ENCODE measurements around the gene KAT6B. TPM values are rescaled to one million over a fixed set of nuclear protein-coding genes. Genes with fewer than 3 reads are reported as not detected.

KAT6B gene
- total RNA-seq, 2 experiments from 2014 or later, result 70.3 to 74.2 TPM

- no peaks in the 10 kb centered on the region for H3K36me3 Mint-ChIP-seq (ENCODE audit: low read depth)
- H3K9me3 Mint-ChIP-seq, result no peaks in the 10 kb centered on the region
- peaks cover 6% of the 10 kb centered on the region for H3K4me1 Mint-ChIP-seq (ENCODE audit: low read depth)
- no peaks in the 10 kb centered on the region for H3K27me3 Mint-ChIP-seq
- H3K27ac Mint-ChIP-seq, result no peak overlapping the region
- H3K36me3 ChIP-seq (ENCODE audit: insufficient read depth, low read length), result no peaks in the 10 kb centered on the region
- no peaks in the 10 kb centered on the region for H3K4me1 ChIP-seq (ENCODE audit: insufficient read depth, low read length)
- H3K4me3 ChIP-seq (ENCODE audit: low read length), result no peak overlapping the region
- no peak overlapping the region for H3K27ac ChIP-seq (ENCODE audit: low read depth in 1 of 2, low read length in 2 of 2)
- no peaks in the 10 kb centered on the region for H3K27me3 ChIP-seq (ENCODE audit: control insufficient read depth in 1 of 2, insufficient read depth in 2 of 2, low read length in 2 of 2)
- intact Hi-C loops (cut with DNase I, micrococcal nuclease), result no loop called here
- no peak overlapping the region for H3K4me3 Mint-ChIP-seq
- no peak for TF ChIP-seq CTCF (IDR thresholded peaks at IDR 0.05)
- POLR2A ChIA-PET, result no interaction called here
- DNase-seq, result no peak
- ATAC-seq (ENCODE audit: poor library complexity), result no peak
- H3K9me3 ChIP-seq (ENCODE audit: control insufficient read depth in 1 of 2, insufficient read depth in 1 of 2, low read length in 2 of 2), result no peaks in the 10 kb centered on the region
- CTCF ChIA-PET, result no interaction called here
These were observed 26.6 kb upstream of the KAT6B start for GRCh38 chr10:74799721-74800221.

GRCh38 chr10:74801447-74801846 lies 25.0 kb upstream of the KAT6B start:
- intact Hi-C loops (cut with DNase I, micrococcal nuclease), result no loop called here
- H3K4me3 Mint-ChIP-seq, result no peak overlapping the region
- TF ChIP-seq CTCF (IDR thresholded peaks at IDR 0.05), result no peak
- no peaks in the 10 kb centered on the region for H3K9me3 Mint-ChIP-seq
- no peaks in the 10 kb centered on the region for H3K4me1 Mint-ChIP-seq (ENCODE audit: low read depth)
- H3K27ac ChIP-seq (ENCODE audit: low read depth in 1 of 2, low read length in 2 of 2), result no peak overlapping the region
- no peaks in the 10 kb centered on the region for H3K4me1 ChIP-seq (ENCODE audit: insufficient read depth, low read length)
- no peaks in the 10 kb centered on the region for H3K27me3 Mint-ChIP-seq
- ChIA-PET CTCF (no interaction called here), POLR2A (interaction anchor here (0.6 kb wide), 1 partner anchor 135 kb away, joined by 4 read pairs; no protein-coding TSS in a partner anchor)
- no peaks in the 10 kb centered on the region for H3K36me3 Mint-ChIP-seq (ENCODE audit: low read depth)
- no peaks in the 10 kb centered on the region for H3K27me3 ChIP-seq (ENCODE audit: control insufficient read depth in 1 of 2, insufficient read depth in 2 of 2, low read length in 2 of 2)
- ATAC-seq (ENCODE audit: poor library complexity) (no peak), DNase-seq (no peak)
- no peaks in the 10 kb centered on the region for H3K36me3 ChIP-seq (ENCODE audit: insufficient read depth, low read length)
- no peaks in the 10 kb centered on the region for H3K9me3 ChIP-seq (ENCODE audit: control insufficient read depth in 1 of 2, insufficient read depth in 1 of 2, low read length in 2 of 2)
- H3K27ac Mint-ChIP-seq, result no peak overlapping the region
- no peak overlapping the region for H3K4me3 ChIP-seq (ENCODE audit: low read length)

- POLR2A ChIA-PET, result no interaction called here
- no peak for TF ChIP-seq CTCF (IDR thresholded peaks at IDR 0.05)
- H3K9me3 Mint-ChIP-seq, result no peaks in the 10 kb centered on the region
- Histone ChIP-seq H3K9me3 (ENCODE audit: control insufficient read depth in 1 of 2, insufficient read depth in 1 of 2, low read length in 2 of 2) (no peaks in the 10 kb centered on the region), H3K4me3 (ENCODE audit: low read length) (no peak overlapping the region), H3K36me3 (ENCODE audit: insufficient read depth, low read length) (no peaks in the 10 kb centered on the region), H3K4me1 (ENCODE audit: insufficient read depth, low read length) (no peaks in the 10 kb centered on the region), H3K27ac (ENCODE audit: low read depth in 1 of 2, low read length in 2 of 2) (no peak overlapping the region), H3K27me3 (ENCODE audit: control insufficient read depth in 1 of 2, insufficient read depth in 2 of 2, low read length in 2 of 2) (no peaks in the 10 kb centered on the region)
- no peak overlapping the region for H3K4me3 Mint-ChIP-seq
- H3K27me3 Mint-ChIP-seq, result no peaks in the 10 kb centered on the region
- intact Hi-C loops (cut with DNase I, micrococcal nuclease), result no loop called here
- ATAC-seq (ENCODE audit: poor library complexity), result no peak
- H3K4me1 Mint-ChIP-seq (ENCODE audit: low read depth), result no peaks in the 10 kb centered on the region
- CTCF ChIA-PET, result no interaction called here
- no peak for DNase-seq
- H3K36me3 Mint-ChIP-seq (ENCODE audit: low read depth), result no peaks in the 10 kb centered on the region
- H3K27ac Mint-ChIP-seq, result no peak overlapping the region
These were observed 17.9 kb upstream of the KAT6B start for GRCh38 chr10:74808501-74808900.

All from CD4-positive, alpha-beta T cell (primary cell).